SK-N-SH (cell line): ENCODE results near the gene EFCAB13. TPM values are rescaled to one million over a fixed set of nuclear protein-coding genes. Genes with fewer than 3 reads are reported as not detected.

ENCODE experiments used
- CTCF ChIA-PET: fragments of 300-600, 350-600 bp; formaldehyde crosslinking; extraction: SDS; loops from one replicate; lab custom pipeline; 2021; lab: Yijun Ruan, JAX
- POLR2A ChIA-PET: fragments of 350-600 bp; sonication (Branson Sonifier 250); formaldehyde crosslinking; extraction: SDS; loops from one replicate; lab custom pipeline; 2020; ENCODE audit warnings: antibody characterized with exemption, inconsistent platforms; lab: Yijun Ruan, JAX
- DNase-seq: peaks from one replicate; pipeline ENCODE4 v3.0.0; 2012
- H2AFZ ChIP-seq: fragments of 200-600 bp; sonication (generic); 2 replicates; pipeline ENCODE4 v1.8.1; 2016; ENCODE audit warnings: antibody characterized with exemption, mild to moderate bottlenecking, low read depth
- H3F3A ChIP-seq: fragments of 200-600 bp; sonication (generic); replicated peaks from 2 replicates; pipeline ENCODE3; 2016; ENCODE audit warnings: antibody characterized with exemption, mild to moderate bottlenecking; ENCODE audit not compliant: insufficient read depth
- H3K27ac ChIP-seq, 2 experiments: fragments of 200-500 bp in 1 of 2; fragments of 200-600 bp in 1 of 2; sonication (Bioruptor generic) in 1 of 2; sonication (generic), shearing (Covaris generic) in 1 of 2; 2 replicates each; pipeline versions ENCODE4 v1.5.1 to v1.6.1; 2014 to 2016; ENCODE audit warnings: low read depth in 2 of 2, inconsistent platforms in 1 of 2, low read length in 1 of 2, mild to moderate bottlenecking in 1 of 2, mixed read lengths in 1 of 2
- H3K27me3 ChIP-seq: fragments of 200-600 bp; sonication (generic), shearing (Covaris generic); 2 replicates; pipeline ENCODE4 v1.6.1; 2016; ENCODE audit warnings: mixed run types; ENCODE audit not compliant: insufficient read depth
- H3K36me3 ChIP-seq, 2 experiments: fragments of 200-500 bp in 1 of 2; fragments of 200-600 bp in 1 of 2; sonication (Bioruptor generic) in 1 of 2; sonication (generic) in 1 of 2; replicated peaks in 1 of 2; 2 replicates each; pipeline versions ENCODE3 to v1.5.1; 2014 to 2016; ENCODE audit warnings: low read length in 1 of 2, mild to moderate bottlenecking in 1 of 2; ENCODE audit not compliant: insufficient read depth in 2 of 2, control insufficient read depth in 1 of 2
- H3K4me1 ChIP-seq, 2 experiments: fragments of 200-500 bp in 1 of 2; fragments of 200-600 bp in 1 of 2; sonication (Bioruptor generic) in 1 of 2; sonication (generic), shearing (Covaris generic) in 1 of 2; 2 replicates each; pipeline versions ENCODE4 v1.5.1 to v1.6.1; 2014 to 2016; ENCODE audit warnings: low read depth in 1 of 2, low read length in 1 of 2, mixed run types in 1 of 2; ENCODE audit not compliant: insufficient read depth in 2 of 2, control insufficient read depth in 1 of 2
- H3K4me2 ChIP-seq: fragments of 200-600 bp; sonication (generic), shearing (Covaris generic); 2 replicates; pipeline ENCODE4 v1.6.1; 2017; ENCODE audit warnings: mixed run types
- H3K4me3 ChIP-seq, 2 experiments: fragments of 200-500 bp in 1 of 2; fragments of 200-600 bp in 1 of 2; sonication (Bioruptor generic) in 1 of 2; sonication (generic), shearing (Covaris generic) in 1 of 2; 2 replicates each; pipeline versions ENCODE4 v1.5.1 to v1.8.1; 2014 to 2016; ENCODE audit warnings: low read depth in 2 of 2, inconsistent platforms in 1 of 2, low read length in 1 of 2, mild to moderate bottlenecking in 1 of 2, mixed read lengths in 1 of 2, moderate library complexity in 1 of 2
- H3K79me2 ChIP-seq: fragments of 200-600 bp; sonication (generic); 2 replicates; pipeline ENCODE4 v1.8.1; 2017; ENCODE audit warnings: mild to moderate bottlenecking; ENCODE audit not compliant: insufficient read depth
- H3K9ac ChIP-seq: fragments of 200-600 bp; sonication (generic); 2 replicates; pipeline ENCODE4 v1.6.1; 2017; ENCODE audit warnings: mixed run types
- H3K9me2 ChIP-seq: fragments of 200-600 bp; sonication (generic); 2 replicates; pipeline ENCODE4 v1.6.1; 2017; ENCODE audit warnings: mixed run types
- H3K9me3 ChIP-seq: fragments of 200-600 bp; sonication (generic); 2 replicates; pipeline ENCODE4 v1.6.1; 2017; ENCODE audit warnings: mixed run types, mild to moderate bottlenecking, moderate library complexity
- H4K20me1 ChIP-seq: fragments of 200-600 bp; sonication (generic); 2 replicates; pipeline ENCODE4 v1.6.1; 2017; ENCODE audit warnings: mild to moderate bottlenecking, mixed run types; ENCODE audit not compliant: insufficient read depth
- ELF1 ChIP-seq: IDR thresholded peaks from 2 replicates; pipeline ENCODE4 v1.4.0; 2012
- EZH2phosphoT487 ChIP-seq: fragments of 200-600 bp; sonication (generic); IDR thresholded peaks from 2 replicates; pipeline ENCODE4 v1.6.1; 2017; ENCODE audit warnings: low read depth, mixed run types, mild to moderate bottlenecking, antibody characterized with exemption, moderate library complexity, borderline replicate concordance
- FOXJ3 ChIP-seq: sonication (generic); formaldehyde crosslinking; IDR thresholded peaks from 2 replicates; pipeline ENCODE4 v1.5.1; 2020; ENCODE audit warnings: mild to moderate bottlenecking, missing genetic modification reagents
- FOXM1 ChIP-seq: IDR thresholded peaks from 2 replicates; pipeline ENCODE4 v1.4.0; 2012; ENCODE audit warnings: low read depth, mild to moderate bottlenecking
- GABPA ChIP-seq: IDR thresholded peaks from 2 replicates; pipeline ENCODE4 v1.4.0; 2012; ENCODE audit warnings: low read depth, mild to moderate bottlenecking
- GATA2 ChIP-seq: sonication (generic); formaldehyde crosslinking; IDR thresholded peaks from 2 replicates; pipeline ENCODE4 v1.5.0; 2020; ENCODE audit warnings: mild to moderate bottlenecking, missing genetic modification reagents
- JUND ChIP-seq: IDR thresholded peaks from 2 replicates; pipeline ENCODE4 v1.4.0; 2012
- MEF2A ChIP-seq: IDR thresholded peaks from 2 replicates; pipeline ENCODE4 v1.4.0; 2012; ENCODE audit warnings: low read depth, borderline replicate concordance
- NFIC ChIP-seq: IDR thresholded peaks from 2 replicates; pipeline ENCODE4 v1.4.0; 2012; ENCODE audit warnings: borderline replicate concordance
- NRF1 ChIP-seq: IDR thresholded peaks from 2 replicates; pipeline ENCODE4 v1.6.1; 2012; ENCODE audit warnings: low read depth, mild to moderate bottlenecking, low read length
- RAD21 ChIP-seq: IDR thresholded peaks from 2 replicates; pipeline ENCODE4 v1.6.1; 2012; ENCODE audit warnings: mild to moderate bottlenecking, low read length
- RCOR1 ChIP-seq: fragments of 150-350 bp; IDR thresholded peaks from 2 replicates; pipeline ENCODE4 v1.6.1; 2017; ENCODE audit warnings: antibody characterized with exemption, low read length
- TAF1 ChIP-seq: IDR thresholded peaks from 2 replicates; pipeline ENCODE4 v1.6.1; 2012; ENCODE audit warnings: low read depth, mild to moderate bottlenecking, low read length, moderate library complexity, borderline replicate concordance
- YY1 ChIP-seq: IDR thresholded peaks from 2 replicates; pipeline ENCODE4 v1.4.0; 2012; ENCODE audit warnings: low read depth, mild to moderate bottlenecking
- WGBS: methylation state at CpG from one replicate; pipeline ENCODE4 v1.1.6; 2017; ENCODE audit warnings: low lambda C conversion rate; 5-methylcytosine and 5-hydroxymethylcytosine counted together
- polyA plus RNA-seq, 3 experiments: library from polyadenylated mRNA; depleted of rRNA; stranded (reverse); fragments of >200 nt; gene quantifications; 2 replicates each; pipeline ENCODE4 v1.2.3, GENCODE V29; 2012
- TF ChIP-seq, protein P1 (sequence below): IDR thresholded peaks from 2 replicates; pipeline ENCODE4 v1.6.1; 2012; ENCODE audit warnings: mild to moderate bottlenecking, low read depth, low read length, moderate library complexity
- TF ChIP-seq, protein P2 (sequence below): IDR thresholded peaks from 2 replicates; pipeline ENCODE4 v1.4.0; 2012; ENCODE audit warnings: low read depth, borderline replicate concordance
- TF ChIP-seq, protein P3 (sequence below): IDR thresholded peaks from 2 replicates; pipeline ENCODE4 v1.4.0; 2012; ENCODE audit warnings: low read depth, borderline replicate concordance

Gene EFCAB13
- polyA plus RNA-seq, 1 of the 3 experiments (the other 2 are of a cell fraction), result 0.16 TPM

DNA sequence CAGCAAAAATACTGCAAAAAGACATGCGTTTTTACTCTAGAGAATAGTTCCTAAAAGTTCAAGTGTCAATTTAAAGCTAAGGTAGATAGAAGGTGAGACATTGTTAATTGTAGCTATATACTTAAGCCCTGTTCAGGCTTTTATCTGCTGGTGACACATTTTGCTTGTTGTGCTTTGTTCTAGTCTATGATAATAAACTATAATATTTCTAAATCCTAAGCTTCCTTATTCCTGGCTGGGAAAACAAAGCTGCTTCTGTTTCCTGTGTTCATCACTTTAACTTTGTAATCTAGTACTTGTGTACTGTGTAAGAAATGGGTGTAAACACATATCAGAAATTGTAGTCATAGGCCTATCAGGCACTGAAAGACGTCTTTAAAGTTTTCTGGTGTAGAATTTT is 77.3 kb downstream of the EFCAB13 start (continued):
- TF ChIP-seq, protein P1, sequence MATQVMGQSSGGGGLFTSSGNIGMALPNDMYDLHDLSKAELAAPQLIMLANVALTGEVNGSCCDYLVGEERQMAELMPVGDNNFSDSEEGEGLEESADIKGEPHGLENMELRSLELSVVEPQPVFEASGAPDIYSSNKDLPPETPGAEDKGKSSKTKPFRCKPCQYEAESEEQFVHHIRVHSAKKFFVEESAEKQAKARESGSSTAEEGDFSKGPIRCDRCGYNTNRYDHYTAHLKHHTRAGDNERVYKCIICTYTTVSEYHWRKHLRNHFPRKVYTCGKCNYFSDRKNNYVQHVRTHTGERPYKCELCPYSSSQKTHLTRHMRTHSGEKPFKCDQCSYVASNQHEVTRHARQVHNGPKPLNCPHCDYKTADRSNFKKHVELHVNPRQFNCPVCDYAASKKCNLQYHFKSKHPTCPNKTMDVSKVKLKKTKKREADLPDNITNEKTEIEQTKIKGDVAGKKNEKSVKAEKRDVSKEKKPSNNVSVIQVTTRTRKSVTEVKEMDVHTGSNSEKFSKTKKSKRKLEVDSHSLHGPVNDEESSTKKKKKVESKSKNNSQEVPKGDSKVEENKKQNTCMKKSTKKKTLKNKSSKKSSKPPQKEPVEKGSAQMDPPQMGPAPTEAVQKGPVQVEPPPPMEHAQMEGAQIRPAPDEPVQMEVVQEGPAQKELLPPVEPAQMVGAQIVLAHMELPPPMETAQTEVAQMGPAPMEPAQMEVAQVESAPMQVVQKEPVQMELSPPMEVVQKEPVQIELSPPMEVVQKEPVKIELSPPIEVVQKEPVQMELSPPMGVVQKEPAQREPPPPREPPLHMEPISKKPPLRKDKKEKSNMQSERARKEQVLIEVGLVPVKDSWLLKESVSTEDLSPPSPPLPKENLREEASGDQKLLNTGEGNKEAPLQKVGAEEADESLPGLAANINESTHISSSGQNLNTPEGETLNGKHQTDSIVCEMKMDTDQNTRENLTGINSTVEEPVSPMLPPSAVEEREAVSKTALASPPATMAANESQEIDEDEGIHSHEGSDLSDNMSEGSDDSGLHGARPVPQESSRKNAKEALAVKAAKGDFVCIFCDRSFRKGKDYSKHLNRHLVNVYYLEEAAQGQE, result no peak
- no peak for TF ChIP-seq RCOR1
- no peak for TF ChIP-seq GABPA
- TF ChIP-seq NFIC, result no peak
- no peak for TF ChIP-seq ELF1
- no peak for TF ChIP-seq TAF1
- TF ChIP-seq, protein P2, sequence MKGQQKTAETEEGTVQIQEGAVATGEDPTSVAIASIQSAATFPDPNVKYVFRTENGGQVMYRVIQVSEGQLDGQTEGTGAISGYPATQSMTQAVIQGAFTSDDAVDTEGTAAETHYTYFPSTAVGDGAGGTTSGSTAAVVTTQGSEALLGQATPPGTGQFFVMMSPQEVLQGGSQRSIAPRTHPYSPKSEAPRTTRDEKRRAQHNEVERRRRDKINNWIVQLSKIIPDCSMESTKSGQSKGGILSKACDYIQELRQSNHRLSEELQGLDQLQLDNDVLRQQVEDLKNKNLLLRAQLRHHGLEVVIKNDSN, result no peak
- no peak for TF ChIP-seq NRF1
- no peak for TF ChIP-seq YY1
- TF ChIP-seq, protein P3, sequence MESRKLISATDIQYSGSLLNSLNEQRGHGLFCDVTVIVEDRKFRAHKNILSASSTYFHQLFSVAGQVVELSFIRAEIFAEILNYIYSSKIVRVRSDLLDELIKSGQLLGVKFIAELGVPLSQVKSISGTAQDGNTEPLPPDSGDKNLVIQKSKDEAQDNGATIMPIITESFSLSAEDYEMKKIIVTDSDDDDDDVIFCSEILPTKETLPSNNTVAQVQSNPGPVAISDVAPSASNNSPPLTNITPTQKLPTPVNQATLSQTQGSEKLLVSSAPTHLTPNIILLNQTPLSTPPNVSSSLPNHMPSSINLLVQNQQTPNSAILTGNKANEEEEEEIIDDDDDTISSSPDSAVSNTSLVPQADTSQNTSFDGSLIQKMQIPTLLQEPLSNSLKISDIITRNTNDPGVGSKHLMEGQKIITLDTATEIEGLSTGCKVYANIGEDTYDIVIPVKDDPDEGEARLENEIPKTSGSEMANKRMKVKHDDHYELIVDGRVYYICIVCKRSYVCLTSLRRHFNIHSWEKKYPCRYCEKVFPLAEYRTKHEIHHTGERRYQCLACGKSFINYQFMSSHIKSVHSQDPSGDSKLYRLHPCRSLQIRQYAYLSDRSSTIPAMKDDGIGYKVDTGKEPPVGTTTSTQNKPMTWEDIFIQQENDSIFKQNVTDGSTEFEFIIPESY, result no peak

DNA sequence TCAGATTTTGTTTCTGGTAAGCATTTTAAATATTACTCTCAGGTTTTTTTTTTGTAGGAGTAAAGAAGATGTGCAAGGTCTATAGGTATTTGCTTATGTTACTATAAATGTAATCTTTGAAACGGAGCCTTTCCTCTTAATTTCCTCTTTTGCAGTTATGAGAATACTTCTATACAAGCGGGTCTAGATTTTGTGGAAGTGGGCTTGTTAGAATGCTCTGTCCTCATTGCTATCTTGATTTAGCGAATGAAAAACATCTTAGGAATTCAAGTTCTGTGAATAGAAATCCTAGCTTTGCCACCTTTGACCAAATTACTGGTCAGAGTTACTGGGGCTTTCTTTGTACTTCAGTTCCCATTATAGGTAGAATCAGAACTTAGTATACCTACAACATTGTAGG is 80.3 kb downstream of the EFCAB13 start:
- H3K9me3 ChIP-seq, result no peaks in the 10 kb centered on the region
- WGBS, result 92% methylated on average over 3 of the region's 3 CpGs
- no peak overlapping the region for H3K4me2 ChIP-seq
- H4K20me1 ChIP-seq, result no peaks in the 10 kb centered on the region
- H3K4me3 ChIP-seq, result no peak overlapping the region
- ChIA-PET CTCF (interaction anchor here (0.6 kb wide), 1 partner anchor 48 kb away, joined by 3 read pairs; no protein-coding TSS in a partner anchor), POLR2A (no interaction called here)
- H3K9ac ChIP-seq, result no peak overlapping the region
- DNase-seq, result no peak
- H3K9me2 ChIP-seq, result no peaks in the 10 kb centered on the region
- H3F3A ChIP-seq, result no peaks in the 10 kb centered on the region
- H3K27ac ChIP-seq, result no peak overlapping the region
- no peaks in the 10 kb centered on the region for H3K36me3 ChIP-seq
- H3K79me2 ChIP-seq, result no peaks in the 10 kb centered on the region
- H3K27me3 ChIP-seq, result no peaks in the 10 kb centered on the region
- H3K4me1 ChIP-seq, result no peaks in the 10 kb centered on the region
- TF ChIP-seq GABPA, result no peak
- no peak for TF ChIP-seq EZH2phosphoT487
- no peak for TF ChIP-seq FOXJ3
- TF ChIP-seq NRF1, result no peak
- TF ChIP-seq, protein P3, result no peak
- TF ChIP-seq FOXM1, result no peak
- TF ChIP-seq JUND, result no peak
- no peak for TF ChIP-seq NFIC
- no peak for TF ChIP-seq RCOR1
- no peak for TF ChIP-seq MEF2A
- no peak for TF ChIP-seq GATA2 (CRISPR knock-in tag)
- TF ChIP-seq, protein P1, result no peak
- TF ChIP-seq RAD21, result no peak
- TF ChIP-seq, protein P2, result no peak
- no peak overlapping the region for H2AFZ ChIP-seq
